Vagina (tissue), 2 donors: ENCODE measurements around the gene PEPD. TPM values are rescaled to one million over a fixed set of nuclear protein-coding genes. Genes with fewer than 3 reads are reported as not detected.

Experiments used
- DNase-seq, 2 donors: peaks; one replicate each; pipeline ENCODE4 v3.0.0-alpha.2; 2017; ENCODE audit errors: extremely low spot score in 2 of 2
- H3K27ac ChIP-seq: fragments of 200-600 bp; sonication (generic); one replicate; pipeline ENCODE4 v1.5.1; 2019
- H3K27me3 ChIP-seq: fragments of 200-600 bp; sonication (generic); one replicate; pipeline ENCODE4 v1.5.1; 2019
- H3K36me3 ChIP-seq, 2 donors: fragments of 200-600 bp; sonication (generic); one replicate each; pipeline ENCODE4 v1.5.1; 2017 to 2019
- H3K4me1 ChIP-seq: fragments of 200-600 bp; sonication (generic); one replicate; pipeline ENCODE4 v1.5.1; 2019
- H3K4me3 ChIP-seq, 2 donors: fragments of 200-600 bp; sonication (generic); 1 replicate in 1 of 2; 2 replicates in 1 of 2; pipeline ENCODE4 v1.5.1; 2016 to 2019
- H3K9me3 ChIP-seq: fragments of 200-600 bp; sonication (generic); one replicate; pipeline ENCODE4 v1.5.1; 2019
- POLR2A ChIP-seq, 2 donors: fragments of 450-650 bp; IDR thresholded peaks; one replicate each; pipeline ENCODE4 v1.6.1; 2017; ENCODE audit warnings: antibody characterized with exemption in 2 of 2, mild to moderate bottlenecking in 2 of 2, moderate library complexity in 2 of 2
- POLR2AphosphoS5 ChIP-seq, 2 donors: sonication (generic); formaldehyde crosslinking; IDR thresholded peaks; one replicate each; pipeline ENCODE4 v1.9.0; 2017; ENCODE audit warnings: antibody characterized with exemption in 2 of 2, mild to moderate bottlenecking in 2 of 2, low read depth in 1 of 2; ENCODE audit not compliant: insufficient read depth in 1 of 2
- intact Hi-C: fragments of 100-400 bp; cut with DNase I; formaldehyde crosslinking; loops from one replicate; pipeline ENCODE4 v1.15.1; 2023
- total RNA-seq: library from RNA; depleted of rRNA; stranded (reverse); fragments of >200 nt; gene quantifications from one replicate; pipeline ENCODE4 v1.2.3, GENCODE V29; 2016
- TF ChIP-seq, protein P1 (sequence below), 3 experiments: fragments of 450-650 bp in 2 of 3; fragments of 200-600 bp in 1 of 3; sonication (generic) in 1 of 3; IDR thresholded peaks; one replicate each; pipeline ENCODE4 v1.5.1; 2017 to 2019; ENCODE audit warnings: antibody characterized with exemption in 3 of 3, mild to moderate bottlenecking in 2 of 3, moderate library complexity in 2 of 3

Gene PEPD
- total RNA-seq, 1 donor from 2014 or later: 61.9 TPM

DNA sequence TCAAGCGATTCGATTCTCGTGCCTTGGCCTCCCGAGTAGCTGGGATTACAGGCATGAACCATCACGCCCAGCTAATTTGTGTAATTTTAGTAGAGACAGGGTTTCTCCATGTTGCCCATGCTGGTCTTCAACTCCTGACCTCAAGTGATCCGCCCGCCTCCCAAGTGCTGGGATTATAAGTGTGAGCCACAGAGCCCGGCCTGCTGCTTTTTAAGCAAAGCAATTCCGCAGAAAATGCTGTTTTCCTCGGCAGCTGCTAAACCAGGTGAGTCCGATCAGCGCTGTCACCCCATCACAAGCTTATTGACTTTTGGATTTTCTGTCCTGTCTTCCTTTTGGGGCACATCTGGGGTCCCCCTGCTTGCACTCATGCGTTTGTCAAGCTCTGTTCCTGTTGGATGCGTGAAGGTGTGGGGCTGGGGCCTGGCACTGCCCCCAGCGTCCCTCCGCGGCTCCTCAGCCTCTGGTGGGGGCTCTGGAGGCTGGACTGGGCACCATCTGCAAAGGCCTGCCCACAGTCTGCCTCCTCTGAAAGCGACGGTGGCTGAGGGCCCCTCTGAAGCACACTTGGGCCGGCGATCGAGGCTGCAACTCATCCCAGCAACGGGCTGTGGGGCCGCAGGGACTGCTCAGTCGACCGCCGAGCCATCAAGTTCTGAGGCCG lies 122.4 kb downstream of the PEPD start:
- Histone ChIP-seq H3K27ac (no peak overlapping the region), H3K4me3 (no peak overlapping the region), H3K27me3 (no peaks in the 10 kb centered on the region), H3K4me1 (peaks cover 27% of the 10 kb centered on the region), H3K9me3 (no peaks in the 10 kb centered on the region), H3K36me3 (no peaks in the 10 kb centered on the region)
- no peak for TF ChIP-seq POLR2A (IDR thresholded peaks at IDR 0.05)
- no peak for TF ChIP-seq POLR2AphosphoS5 (IDR thresholded peaks at IDR 0.05; ENCODE audit: insufficient read depth in 1 of 2, low read depth in 1 of 2)
- TF ChIP-seq, protein P1, sequence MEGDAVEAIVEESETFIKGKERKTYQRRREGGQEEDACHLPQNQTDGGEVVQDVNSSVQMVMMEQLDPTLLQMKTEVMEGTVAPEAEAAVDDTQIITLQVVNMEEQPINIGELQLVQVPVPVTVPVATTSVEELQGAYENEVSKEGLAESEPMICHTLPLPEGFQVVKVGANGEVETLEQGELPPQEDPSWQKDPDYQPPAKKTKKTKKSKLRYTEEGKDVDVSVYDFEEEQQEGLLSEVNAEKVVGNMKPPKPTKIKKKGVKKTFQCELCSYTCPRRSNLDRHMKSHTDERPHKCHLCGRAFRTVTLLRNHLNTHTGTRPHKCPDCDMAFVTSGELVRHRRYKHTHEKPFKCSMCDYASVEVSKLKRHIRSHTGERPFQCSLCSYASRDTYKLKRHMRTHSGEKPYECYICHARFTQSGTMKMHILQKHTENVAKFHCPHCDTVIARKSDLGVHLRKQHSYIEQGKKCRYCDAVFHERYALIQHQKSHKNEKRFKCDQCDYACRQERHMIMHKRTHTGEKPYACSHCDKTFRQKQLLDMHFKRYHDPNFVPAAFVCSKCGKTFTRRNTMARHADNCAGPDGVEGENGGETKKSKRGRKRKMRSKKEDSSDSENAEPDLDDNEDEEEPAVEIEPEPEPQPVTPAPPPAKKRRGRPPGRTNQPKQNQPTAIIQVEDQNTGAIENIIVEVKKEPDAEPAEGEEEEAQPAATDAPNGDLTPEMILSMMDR (IDR thresholded peaks at IDR 0.05): no peak
- DNase-seq: no peak
- intact Hi-C loops: no loop called here

DNA sequence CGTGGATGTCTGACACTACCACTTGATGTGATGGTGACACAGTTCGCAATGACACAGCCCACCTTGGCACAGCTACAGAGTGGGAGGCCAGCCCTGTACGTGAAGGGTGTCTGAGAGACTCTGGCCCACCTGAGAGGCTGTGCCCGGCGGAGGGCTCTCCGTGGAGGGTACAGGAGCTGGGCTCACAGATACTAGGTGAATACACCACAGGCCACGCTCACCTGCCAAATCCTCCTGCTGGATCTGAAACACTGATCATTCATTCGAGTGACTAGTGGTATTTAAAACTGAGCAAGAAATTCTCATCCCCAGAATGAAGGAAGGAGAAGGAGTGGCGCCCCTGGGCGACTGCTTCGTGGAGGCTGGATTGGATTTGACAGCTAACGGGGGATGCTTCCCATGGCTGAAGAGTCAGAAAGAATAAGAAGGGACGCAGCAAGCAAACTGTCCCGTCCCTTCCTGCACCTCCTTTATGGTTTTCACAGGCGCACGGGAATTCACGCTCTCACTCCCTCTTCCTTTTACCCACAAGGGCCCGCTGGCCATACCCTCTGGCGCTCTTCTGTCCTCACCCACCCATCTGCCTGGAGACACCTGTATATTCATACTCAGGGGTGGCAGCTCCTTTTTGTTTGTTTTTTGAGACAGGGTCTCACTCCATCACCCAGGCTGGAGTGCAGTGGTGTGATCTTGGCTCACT lies 123.1 kb downstream of the PEPD start:
- H3K4me1 ChIP-seq: peaks cover 34% of the 10 kb centered on the region
- H3K4me3 ChIP-seq: no peak overlapping the region
- DNase-seq: no peak
- no peaks in the 10 kb centered on the region for H3K27me3 ChIP-seq
- H3K9me3 ChIP-seq: no peaks in the 10 kb centered on the region
- no peaks in the 10 kb centered on the region for H3K36me3 ChIP-seq
- H3K27ac ChIP-seq: no peak overlapping the region
- TF ChIP-seq POLR2AphosphoS5 (IDR thresholded peaks at IDR 0.05; ENCODE audit: insufficient read depth in 1 of 2, low read depth in 1 of 2): no peak
- no peak for TF ChIP-seq POLR2A (IDR thresholded peaks at IDR 0.05)
- TF ChIP-seq, protein P1 (IDR thresholded peaks at IDR 0.05): no peak
- intact Hi-C loops: no loop called here

DNA sequence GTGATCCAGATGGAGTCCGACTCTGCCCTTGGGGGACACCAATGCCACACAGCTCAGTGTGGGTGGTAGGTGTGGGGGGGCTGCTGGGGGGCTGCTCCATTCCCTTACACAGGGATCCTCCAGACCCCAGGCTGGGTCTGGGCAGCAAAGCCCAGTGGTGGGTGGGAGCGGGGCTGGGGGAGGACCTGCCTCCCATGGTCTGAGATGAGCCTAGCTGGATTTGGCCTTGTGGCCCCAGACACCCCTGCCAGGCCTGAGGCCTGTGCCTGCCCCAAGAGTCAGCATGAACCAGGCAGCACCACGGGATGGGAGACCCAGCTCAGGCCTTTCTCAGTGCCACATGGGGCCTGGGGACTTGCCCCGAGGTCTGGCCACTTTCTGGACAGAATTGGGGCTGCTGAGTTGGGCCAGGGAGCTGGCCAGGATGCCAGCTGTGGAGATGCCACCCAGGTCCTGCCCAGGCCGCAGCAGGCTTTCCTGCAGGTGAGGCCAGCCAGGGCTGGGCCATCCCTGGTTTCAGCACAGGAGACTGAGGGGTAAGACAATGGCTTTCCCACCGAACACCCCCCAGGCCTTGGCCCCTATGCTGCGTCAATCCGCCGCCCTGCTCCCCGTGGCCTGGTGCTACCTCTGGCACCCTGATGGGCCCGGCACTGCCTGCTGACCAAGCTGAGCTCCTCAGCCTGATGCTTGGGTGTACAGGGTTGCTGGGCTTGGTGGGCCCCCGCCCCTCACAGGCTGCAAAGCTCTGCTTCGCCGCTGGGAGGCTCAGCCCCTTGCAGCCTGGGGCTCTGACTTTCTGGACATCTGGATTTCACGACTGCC lies 123.8 kb downstream of the PEPD start:
- Histone ChIP-seq H3K36me3 (no peaks in the 10 kb centered on the region), H3K9me3 (no peaks in the 10 kb centered on the region), H3K27ac (no peak overlapping the region), H3K4me3 (no peak overlapping the region), H3K4me1 (peaks cover 40% of the 10 kb centered on the region), H3K27me3 (no peaks in the 10 kb centered on the region)
- TF ChIP-seq POLR2AphosphoS5 (IDR thresholded peaks at IDR 0.05; ENCODE audit: insufficient read depth in 1 of 2, low read depth in 1 of 2) (no peak), POLR2A (IDR thresholded peaks at IDR 0.05) (no peak)
- TF ChIP-seq, protein P1 (IDR thresholded peaks at IDR 0.05): no peak
- intact Hi-C loops: no loop called here
- DNase-seq: no peak

DNA sequence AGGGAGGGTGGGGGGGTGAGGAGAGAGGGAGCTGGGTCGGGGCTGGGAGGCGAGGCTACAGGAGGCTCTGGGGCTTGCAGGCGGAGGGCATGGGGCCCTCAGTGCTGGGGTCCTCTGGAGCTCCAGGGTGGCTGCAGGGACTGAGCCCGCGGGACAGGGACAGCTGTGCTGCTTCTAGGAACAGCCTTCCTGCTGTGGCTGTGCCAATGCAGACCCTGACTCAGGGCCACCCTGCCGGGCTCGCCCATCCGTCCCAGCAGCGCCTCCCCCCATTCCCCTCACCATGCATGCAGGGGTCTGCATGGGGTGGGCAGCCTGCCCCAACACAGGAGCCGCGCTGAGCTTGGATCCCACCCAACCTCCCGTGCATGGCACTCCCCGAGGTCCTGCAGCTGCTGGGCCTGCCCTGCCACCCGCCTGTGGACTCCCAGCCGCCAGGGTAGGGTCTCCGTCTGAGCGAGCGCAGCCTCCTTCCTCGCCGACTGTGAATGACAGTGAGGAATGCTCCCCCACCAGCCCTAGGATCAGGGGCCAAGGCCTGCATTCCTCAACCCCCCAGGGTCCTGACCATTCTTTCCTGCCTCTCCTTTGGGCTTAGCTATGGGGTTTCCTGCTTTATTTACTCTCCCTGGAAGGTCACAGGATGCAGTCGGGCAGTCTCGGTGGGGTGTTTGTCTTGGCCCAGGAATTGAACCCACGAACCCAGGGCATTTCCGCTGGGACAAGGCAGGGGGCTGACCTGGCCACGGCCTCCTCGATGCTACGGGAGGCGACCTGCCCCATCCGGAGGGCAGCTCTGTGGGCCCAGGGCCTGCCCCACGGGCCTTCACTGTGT lies 124.7 kb downstream of the PEPD start:
- Histone ChIP-seq H3K4me1 (peaks cover 49% of the 10 kb centered on the region), H3K36me3 (no peaks in the 10 kb centered on the region), H3K9me3 (no peaks in the 10 kb centered on the region), H3K27ac (no peak overlapping the region), H3K4me3 (no peak overlapping the region), H3K27me3 (no peaks in the 10 kb centered on the region)
- intact Hi-C loops: no loop called here
- no peak for TF ChIP-seq POLR2AphosphoS5 (IDR thresholded peaks at IDR 0.05; ENCODE audit: insufficient read depth in 1 of 2, low read depth in 1 of 2)
- TF ChIP-seq, protein P1 (IDR thresholded peaks at IDR 0.05): no peak
- TF ChIP-seq POLR2A (IDR thresholded peaks at IDR 0.05): no peak
- no peak for DNase-seq
